ENCODE measurements around the gene ACKR3.

The ACKR3 gene

DNA sequence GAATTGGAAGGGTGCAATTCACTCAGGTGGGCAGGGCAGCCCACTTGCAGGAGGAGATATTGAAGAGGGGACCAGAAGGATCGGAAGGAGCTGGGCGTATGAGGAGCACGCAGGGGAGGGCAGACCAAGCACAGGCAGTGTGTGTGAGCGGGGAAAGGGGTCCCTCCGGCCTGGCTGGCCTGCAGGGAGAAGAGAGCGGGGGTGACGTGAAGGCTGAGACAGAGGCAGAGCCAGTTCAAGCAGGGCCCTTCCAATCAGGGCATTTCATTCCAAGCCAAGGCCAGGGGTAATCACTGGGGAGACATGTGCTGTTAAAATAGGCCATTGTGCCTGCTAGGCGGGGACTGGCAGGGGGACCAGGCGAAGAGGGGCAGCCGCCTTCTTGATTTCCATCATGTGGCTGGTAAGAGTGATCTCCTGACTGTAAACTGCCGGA is 62.2 kb downstream of the ACKR3 start:
- no peaks in the 10 kb centered on the region for H3K9me3 ChIP-seq (ENCODE audit: control insufficient read depth, insufficient read depth, low read depth, low read length)
- H3K9ac ChIP-seq (ENCODE audit: low read length): no peak overlapping the region
- H3K27ac ChIP-seq (ENCODE audit: low read depth, low read length): no peak overlapping the region
- H3K36me3 ChIP-seq (ENCODE audit: control insufficient read depth, insufficient read depth, low read length): no peaks in the 10 kb centered on the region
- no peak overlapping the region for H3K4me3 ChIP-seq (ENCODE audit: low read depth, low read length)
- H3K4me1 ChIP-seq (ENCODE audit: control insufficient read depth, insufficient read depth, low read length): no peaks in the 10 kb centered on the region
- no peaks in the 10 kb centered on the region for H3K27me3 ChIP-seq (ENCODE audit: control insufficient read depth, insufficient read depth, low read length)

All from HUES6 (cell line).